ENCODE results near the gene PTGFRN.

The PTGFRN gene

DNA sequence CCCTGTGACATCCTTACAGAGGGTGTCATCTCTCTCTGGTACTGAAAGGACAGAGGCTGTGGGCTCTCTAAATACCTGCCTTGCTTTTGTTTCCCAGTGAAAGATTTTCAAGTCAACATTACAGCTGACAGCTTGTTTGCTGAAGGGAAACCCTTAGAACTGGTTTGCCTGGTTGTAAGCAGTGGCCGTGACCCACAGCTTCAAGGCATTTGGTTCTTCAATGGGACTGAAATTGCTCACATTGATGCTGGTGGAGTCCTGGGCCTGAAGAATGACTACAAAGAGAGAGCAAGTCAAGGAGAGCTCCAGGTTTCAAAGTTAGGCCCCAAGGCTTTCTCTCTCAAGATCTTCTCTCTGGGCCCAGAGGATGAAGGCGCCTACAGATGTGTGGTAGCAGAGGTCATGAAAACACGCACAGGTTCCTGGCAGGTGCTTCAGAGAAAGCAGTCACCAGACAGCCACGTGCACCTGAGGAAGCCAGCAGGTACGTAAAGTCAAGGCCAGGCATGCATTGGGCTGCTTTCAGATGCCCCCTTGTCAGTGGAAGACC is 103.7 kb downstream of the PTGFRN start:
- DNase-seq (ENCODE audit: low spot score in 2 of 2) (no peak), ATAC-seq (replicated peaks; ENCODE audit: extremely low read depth, poor library complexity, severe bottlenecking) (no peak)
- Mint-ChIP-seq H3K36me3 (ENCODE audit: insufficient read depth) (peaks cover 9% of the 10 kb centered on the region), H3K4me3 (no peak overlapping the region), H3K27me3 (no peaks in the 10 kb centered on the region), H3K4me1 (peaks cover 15% of the 10 kb centered on the region), H3K9me3 (no peaks in the 10 kb centered on the region), H3K27ac (ENCODE audit: low read depth) (no peak overlapping the region)

GRCh38 chr1:117014209-117014608 is 104.5 kb downstream of the PTGFRN start:
- no peak for DNase-seq (ENCODE audit: low spot score in 2 of 2)
- H3K27me3 Mint-ChIP-seq = no peaks in the 10 kb centered on the region
- H3K4me1 Mint-ChIP-seq = peaks cover 7% of the 10 kb centered on the region
- no peaks in the 10 kb centered on the region for H3K9me3 Mint-ChIP-seq
- no peak overlapping the region for H3K27ac Mint-ChIP-seq (ENCODE audit: low read depth)
- peaks cover 7% of the 10 kb centered on the region for H3K36me3 Mint-ChIP-seq (ENCODE audit: insufficient read depth)
- no peak overlapping the region for H3K4me3 Mint-ChIP-seq
- no peak for ATAC-seq (replicated peaks; ENCODE audit: extremely low read depth, poor library complexity, severe bottlenecking)

GRCh38 chr1:117015724-117016123 is 106.0 kb downstream of the PTGFRN start:
- Mint-ChIP-seq H3K9me3 (no peaks in the 10 kb centered on the region), H3K4me1 (no peaks in the 10 kb centered on the region), H3K27me3 (no peaks in the 10 kb centered on the region), H3K27ac (ENCODE audit: low read depth) (no peak overlapping the region), H3K4me3 (no peak overlapping the region), H3K36me3 (ENCODE audit: insufficient read depth) (peaks cover 7% of the 10 kb centered on the region)
- ATAC-seq (replicated peaks; ENCODE audit: extremely low read depth, poor library complexity, severe bottlenecking) = no peak
- DNase-seq (ENCODE audit: low spot score in 2 of 2) = no peak

DNA sequence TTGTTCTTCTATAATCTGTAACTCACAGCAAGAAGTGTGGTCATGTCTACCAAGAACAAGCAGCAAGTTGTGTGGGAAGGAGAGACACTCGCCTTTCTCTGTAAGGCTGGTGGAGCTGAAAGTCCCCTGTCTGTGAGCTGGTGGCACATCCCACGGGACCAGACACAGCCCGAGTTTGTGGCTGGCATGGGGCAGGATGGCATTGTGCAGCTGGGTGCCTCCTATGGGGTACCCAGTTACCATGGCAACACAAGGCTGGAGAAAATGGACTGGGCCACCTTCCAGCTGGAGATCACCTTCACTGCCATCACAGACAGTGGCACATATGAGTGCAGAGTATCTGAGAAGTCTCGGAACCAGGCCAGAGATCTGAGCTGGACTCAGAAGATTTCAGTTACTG is 107.3 kb downstream of the PTGFRN start:
- no peaks in the 10 kb centered on the region for H3K27me3 Mint-ChIP-seq
- ATAC-seq (replicated peaks; ENCODE audit: extremely low read depth, poor library complexity, severe bottlenecking) = no peak
- DNase-seq (ENCODE audit: low spot score in 2 of 2) = no peak
- no peak overlapping the region for H3K4me3 Mint-ChIP-seq
- peaks cover 7% of the 10 kb centered on the region for H3K36me3 Mint-ChIP-seq (ENCODE audit: insufficient read depth)
- no peaks in the 10 kb centered on the region for H3K9me3 Mint-ChIP-seq
- no peaks in the 10 kb centered on the region for H3K4me1 Mint-ChIP-seq
- H3K27ac Mint-ChIP-seq (ENCODE audit: low read depth) = no peak overlapping the region

- H3K36me3 Mint-ChIP-seq (ENCODE audit: insufficient read depth) = peaks cover 7% of the 10 kb centered on the region
- DNase-seq (ENCODE audit: low spot score in 2 of 2) (no peak), ATAC-seq (replicated peaks; ENCODE audit: extremely low read depth, poor library complexity, severe bottlenecking) (no peak)
- H3K27ac Mint-ChIP-seq (ENCODE audit: low read depth) = no peak overlapping the region
- no peaks in the 10 kb centered on the region for H3K9me3 Mint-ChIP-seq
- H3K4me1 Mint-ChIP-seq = no peaks in the 10 kb centered on the region
- H3K27me3 Mint-ChIP-seq = no peaks in the 10 kb centered on the region
- H3K4me3 Mint-ChIP-seq = no peak overlapping the region
Observed at GRCh38 chr1:117017648-117018047, 107.9 kb downstream of the PTGFRN start.

DNA sequence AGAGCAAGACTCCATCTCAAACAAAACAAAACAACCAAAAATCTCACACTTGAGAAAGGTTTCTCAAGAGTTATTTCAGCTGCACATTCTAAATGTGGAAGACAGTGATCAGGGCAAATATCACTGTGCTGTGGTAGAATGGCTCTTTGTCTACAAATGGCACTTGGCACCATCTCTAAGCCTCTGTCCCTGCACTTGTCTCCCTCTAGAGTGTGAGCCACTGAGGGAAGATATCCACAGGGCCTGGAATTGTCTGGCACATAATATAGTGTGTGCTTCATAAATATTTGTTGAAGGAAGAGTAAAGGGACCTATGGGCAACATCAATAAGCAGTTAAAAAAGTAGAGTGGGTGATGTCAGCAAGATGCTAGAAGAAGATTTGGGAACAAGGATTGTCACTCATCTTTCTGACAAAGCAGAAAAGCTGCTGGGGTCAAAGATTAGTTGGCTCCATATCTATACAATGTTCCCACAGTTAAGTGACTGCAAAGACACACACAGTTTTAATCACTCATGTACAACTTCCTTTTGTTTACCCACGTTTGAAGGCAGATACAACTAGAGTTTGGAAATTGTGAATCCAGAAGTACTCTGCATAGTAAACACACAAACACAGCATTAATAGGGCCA is 110.9 kb downstream of the PTGFRN start:
- Mint-ChIP-seq H3K27ac (ENCODE audit: low read depth) (no peak overlapping the region), H3K36me3 (ENCODE audit: insufficient read depth) (peaks cover 7% of the 10 kb centered on the region)
- no peak for ATAC-seq (replicated peaks; ENCODE audit: extremely low read depth, poor library complexity, severe bottlenecking)

DNA sequence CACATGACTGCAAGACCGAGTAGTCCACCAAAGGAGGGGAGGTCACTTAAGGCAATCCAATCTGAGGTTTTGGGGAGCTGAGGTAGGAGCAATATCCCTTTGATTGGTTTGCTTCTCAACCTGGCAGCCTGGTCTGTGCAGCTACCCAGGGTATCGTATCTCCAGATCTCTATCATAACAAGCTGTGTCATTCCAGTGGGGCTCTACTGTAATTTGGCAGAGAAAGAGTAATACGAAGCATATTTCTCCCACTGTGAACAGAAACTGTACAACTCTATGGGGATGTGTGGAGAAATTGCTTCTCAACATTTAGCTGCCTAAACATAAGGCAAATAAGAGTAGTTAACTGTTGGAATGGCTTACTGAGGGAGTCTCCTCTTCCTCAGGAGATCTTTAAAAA is 112.4 kb downstream of the PTGFRN start:
- Mint-ChIP-seq H3K9me3 (no peaks in the 10 kb centered on the region), H3K27me3 (no peaks in the 10 kb centered on the region), H3K4me3 (no peak overlapping the region), H3K36me3 (ENCODE audit: insufficient read depth) (peaks cover 5% of the 10 kb centered on the region), H3K27ac (ENCODE audit: low read depth) (no peak overlapping the region), H3K4me1 (no peaks in the 10 kb centered on the region)
- ATAC-seq (replicated peaks; ENCODE audit: extremely low read depth, poor library complexity, severe bottlenecking) (no peak), DNase-seq (ENCODE audit: low spot score in 2 of 2) (no peak)

More for the DNA sequence above, 110.9 kb downstream of the PTGFRN start:
- Mint-ChIP-seq H3K4me3 (no peak overlapping the region), H3K9me3 (no peaks in the 10 kb centered on the region), H3K27me3 (no peaks in the 10 kb centered on the region), H3K4me1 (no peaks in the 10 kb centered on the region)
- DNase-seq (ENCODE audit: low spot score in 2 of 2) = no peak

GRCh38 chr1:117025568-117025967 is 115.9 kb downstream of the PTGFRN start:
- Mint-ChIP-seq H3K27me3 (no peaks in the 10 kb centered on the region), H3K4me3 (no peak overlapping the region), H3K27ac (ENCODE audit: low read depth) (no peak overlapping the region), H3K4me1 (no peaks in the 10 kb centered on the region), H3K9me3 (no peaks in the 10 kb centered on the region), H3K36me3 (ENCODE audit: insufficient read depth) (peaks cover 5% of the 10 kb centered on the region)
- DNase-seq (ENCODE audit: low spot score in 2 of 2) (no peak), ATAC-seq (replicated peaks; ENCODE audit: extremely low read depth, poor library complexity, severe bottlenecking) (no peak)

- no peak overlapping the region for H3K4me3 Mint-ChIP-seq
- no peak overlapping the region for H3K27ac Mint-ChIP-seq (ENCODE audit: low read depth)
- H3K36me3 Mint-ChIP-seq (ENCODE audit: insufficient read depth) = peaks cover 5% of the 10 kb centered on the region
- DNase-seq (ENCODE audit: low spot score in 2 of 2) (no peak), ATAC-seq (replicated peaks; ENCODE audit: extremely low read depth, poor library complexity, severe bottlenecking) (no peak)
- no peaks in the 10 kb centered on the region for H3K4me1 Mint-ChIP-seq
- H3K9me3 Mint-ChIP-seq = no peaks in the 10 kb centered on the region
- H3K27me3 Mint-ChIP-seq = no peaks in the 10 kb centered on the region
Observed at GRCh38 chr1:117026361-117026760, 116.6 kb downstream of the PTGFRN start.

- H3K4me3 Mint-ChIP-seq = no peak overlapping the region
- ATAC-seq (replicated peaks; ENCODE audit: extremely low read depth, poor library complexity, severe bottlenecking) (no peak), DNase-seq (ENCODE audit: low spot score in 2 of 2) (no peak)
- H3K27ac Mint-ChIP-seq (ENCODE audit: low read depth) = no peak overlapping the region
- H3K4me1 Mint-ChIP-seq = peaks cover 5% of the 10 kb centered on the region
- H3K36me3 Mint-ChIP-seq (ENCODE audit: insufficient read depth) = peaks cover 2% of the 10 kb centered on the region
- H3K27me3 Mint-ChIP-seq = no peaks in the 10 kb centered on the region
- H3K9me3 Mint-ChIP-seq = no peaks in the 10 kb centered on the region
Observed at GRCh38 chr1:117029685-117030084, 120.0 kb downstream of the PTGFRN start.

DNA sequence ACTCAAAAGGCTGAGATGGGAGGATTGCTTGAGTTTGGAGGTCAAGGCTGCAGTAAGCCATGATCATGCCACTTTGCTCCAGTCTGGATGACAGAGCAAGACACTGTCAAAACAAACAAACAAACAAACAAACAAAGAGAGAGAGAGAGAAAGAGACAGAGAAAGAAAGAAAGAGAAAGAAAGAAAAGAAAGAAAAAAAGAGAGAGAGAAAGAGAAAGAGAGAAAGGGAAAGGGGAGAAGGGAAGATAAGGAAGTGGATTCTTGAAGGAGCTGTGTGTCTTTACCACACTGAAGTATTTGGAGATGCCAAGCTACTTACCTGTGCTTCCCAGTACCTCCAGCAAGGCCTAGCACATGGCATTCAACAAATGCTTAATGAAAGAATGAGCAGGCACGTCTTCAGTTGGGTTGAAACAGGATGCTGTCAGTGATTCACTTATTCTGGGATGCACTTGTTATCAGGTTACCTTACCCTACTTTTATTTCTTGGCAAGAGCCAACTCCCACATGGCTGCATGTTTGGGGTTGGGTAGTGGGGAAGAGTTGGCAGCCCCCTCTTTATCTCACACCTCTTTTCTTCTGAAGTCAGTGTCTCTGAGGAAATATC is 120.7 kb downstream of the PTGFRN start:
- H3K9me3 Mint-ChIP-seq = no peaks in the 10 kb centered on the region
- no peak overlapping the region for H3K4me3 Mint-ChIP-seq
- ATAC-seq (replicated peaks; ENCODE audit: extremely low read depth, poor library complexity, severe bottlenecking) (no peak), DNase-seq (ENCODE audit: low spot score in 2 of 2) (no peak)
- peaks cover 5% of the 10 kb centered on the region for H3K4me1 Mint-ChIP-seq
- H3K27me3 Mint-ChIP-seq = no peaks in the 10 kb centered on the region
- peaks cover 4% of the 10 kb centered on the region for H3K36me3 Mint-ChIP-seq (ENCODE audit: insufficient read depth)
- no peak overlapping the region for H3K27ac Mint-ChIP-seq (ENCODE audit: low read depth)

- H3K9me3 Mint-ChIP-seq = no peaks in the 10 kb centered on the region
- peaks cover 5% of the 10 kb centered on the region for H3K4me1 Mint-ChIP-seq
- H3K4me3 Mint-ChIP-seq = no peak overlapping the region
- peaks cover 6% of the 10 kb centered on the region for H3K36me3 Mint-ChIP-seq (ENCODE audit: insufficient read depth)
- ATAC-seq (replicated peaks; ENCODE audit: extremely low read depth, poor library complexity, severe bottlenecking) (no peak), DNase-seq (ENCODE audit: low spot score in 2 of 2) (no peak)
- no peaks in the 10 kb centered on the region for H3K27me3 Mint-ChIP-seq
- H3K27ac Mint-ChIP-seq (ENCODE audit: low read depth) = no peak overlapping the region
Observed at GRCh38 chr1:117032266-117032665, 122.5 kb downstream of the PTGFRN start.
